CD8-positive, alpha-beta memory T cell (primary cell): Measurements from ENCODE around the gene SLITRK6. TPM values are rescaled to one million over a fixed set of nuclear protein-coding genes. Genes with fewer than 3 reads are reported as not detected.

Source experiments
- CTCF ChIA-PET: fragments of 350-600 bp; sonication (Branson Sonifier 250); formaldehyde crosslinking; loops from one replicate; lab custom pipeline; 2021; ENCODE audit warnings: antibody characterized with exemption; lab: Charles Lee
- POLR2A ChIA-PET: fragments of 350-600 bp; sonication (Branson Sonifier 250); formaldehyde crosslinking; loops from one replicate; lab custom pipeline; 2021; ENCODE audit warnings: antibody characterized with exemption; lab: Charles Lee
- DNase-seq, 5 donors: peaks; one replicate each; pipeline versions ENCODE4 v3.0.0 to v3.0.0-alpha.2; 2020 to 2022; ENCODE audit warnings: mixed read lengths in 1 of 5
- H3K27ac ChIP-seq: one replicate; pipeline ENCODE4 v1.7.0; 2013; ENCODE audit warnings: low read depth, mild to moderate bottlenecking, low read length, moderate library complexity
- H3K27me3 ChIP-seq: 2 replicates; pipeline ENCODE4 v1.7.0; 2013; ENCODE audit warnings: low read length, mild to moderate bottlenecking; ENCODE audit not compliant: insufficient read depth, poor library complexity, severe bottlenecking
- H3K36me3 ChIP-seq: 2 replicates; pipeline ENCODE4 v1.7.0; 2013; ENCODE audit warnings: mild to moderate bottlenecking, low read length, moderate library complexity; ENCODE audit not compliant: insufficient read depth
- H3K4me1 ChIP-seq: 2 replicates; pipeline ENCODE4 v1.7.0; 2013; ENCODE audit warnings: mild to moderate bottlenecking, low read length, moderate library complexity; ENCODE audit not compliant: insufficient read depth
- H3K4me3 ChIP-seq: 2 replicates; pipeline ENCODE4 v1.7.0; 2013; ENCODE audit warnings: mild to moderate bottlenecking, low read length
- H3K9me3 ChIP-seq: 2 replicates; pipeline ENCODE4 v1.7.0; 2013; ENCODE audit warnings: mild to moderate bottlenecking, low read length
- H3K27ac Mint-ChIP-seq, 8 donors: one replicate each; pipeline ENCODE4 v1.8.0; 2020 to 2021; ENCODE audit warnings: mixed read lengths in 8 of 8, mild to moderate bottlenecking in 6 of 8, inconsistent platforms in 3 of 8, moderate library complexity in 3 of 8
- H3K27me3 Mint-ChIP-seq, 2 donors: one replicate each; pipeline ENCODE4 v1.8.0; 2020 to 2021; ENCODE audit warnings: mixed read lengths in 2 of 2, mild to moderate bottlenecking in 1 of 2, moderate library complexity in 1 of 2
- H3K36me3 Mint-ChIP-seq, 3 donors: one replicate each; pipeline ENCODE4 v1.8.0; 2020 to 2021; ENCODE audit warnings: mixed read lengths in 3 of 3, inconsistent platforms in 1 of 3, mild to moderate bottlenecking in 1 of 3
- H3K4me1 Mint-ChIP-seq, 3 donors: one replicate each; pipeline ENCODE4 v1.8.0; 2020 to 2021; ENCODE audit warnings: mixed read lengths in 3 of 3, inconsistent platforms in 1 of 3, mild to moderate bottlenecking in 1 of 3
- H3K4me3 Mint-ChIP-seq, 7 donors: one replicate each; pipeline ENCODE4 v1.8.0; 2020 to 2021; ENCODE audit warnings: mixed read lengths in 7 of 7, mild to moderate bottlenecking in 6 of 7, moderate library complexity in 4 of 7, inconsistent platforms in 2 of 7
- H3K9me3 Mint-ChIP-seq, 5 donors: one replicate each; pipeline ENCODE4 v1.8.0; 2020 to 2022; ENCODE audit warnings: mixed read lengths in 5 of 5, mild to moderate bottlenecking in 3 of 5, moderate library complexity in 2 of 5, inconsistent platforms in 1 of 5
- polyA plus RNA-seq: library from polyadenylated mRNA; unstranded; fragments of 300-500 nt; fragmentation: Illumina TruSeq; gene quantifications from one replicate; pipeline ENCODE4 v1.2.3, GENCODE V29; 2021
- total RNA-seq, 2 experiments: library from RNA; stranded (reverse); gene quantifications; one replicate each; pipeline ENCODE4 v1.2.3, GENCODE V29; 2021

Gene SLITRK6
- total and polyA plus RNA-seq, 3 experiments from 2014 or later: not detected

DNA sequence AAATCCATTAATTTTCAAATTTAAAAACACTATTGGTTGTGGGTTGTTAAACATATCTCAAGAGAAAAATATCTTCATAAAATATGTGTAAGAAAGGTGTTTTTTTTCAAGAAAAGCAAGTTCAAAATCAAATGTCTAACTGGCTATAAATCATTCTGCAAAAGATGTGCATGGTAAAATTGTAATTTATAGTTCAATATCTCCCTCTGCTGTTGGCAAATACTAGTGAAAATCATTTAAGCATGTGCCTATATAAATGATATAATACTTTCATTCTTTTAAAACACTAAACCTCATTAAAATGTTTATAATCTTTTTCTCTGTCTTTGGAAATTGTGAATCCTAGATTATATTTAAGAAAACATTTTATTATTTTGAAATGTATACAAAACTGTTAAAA, 17.2 kb upstream of the SLITRK6 start:
- H3K27me3 ChIP-seq: no peaks in the 10 kb centered on the region
- no peak overlapping the region for H3K27ac ChIP-seq
- H3K27ac Mint-ChIP-seq: no peak overlapping the region
- no peaks in the 10 kb centered on the region for H3K36me3 Mint-ChIP-seq
- H3K36me3 ChIP-seq: no peaks in the 10 kb centered on the region
- peaks cover 0 to 11% (median 2%) of the 10 kb centered on the region in 5 donors for H3K9me3 Mint-ChIP-seq
- ChIA-PET CTCF (no interaction called here), POLR2A (no interaction called here)
- H3K9me3 ChIP-seq: no peaks in the 10 kb centered on the region
- no peaks in the 10 kb centered on the region for H3K4me1 ChIP-seq
- no peak overlapping the region for H3K4me3 Mint-ChIP-seq
- H3K4me1 Mint-ChIP-seq: no peaks in the 10 kb centered on the region
- no peaks in the 10 kb centered on the region for H3K27me3 Mint-ChIP-seq
- no peak overlapping the region for H3K4me3 ChIP-seq
- no peak for DNase-seq

DNA sequence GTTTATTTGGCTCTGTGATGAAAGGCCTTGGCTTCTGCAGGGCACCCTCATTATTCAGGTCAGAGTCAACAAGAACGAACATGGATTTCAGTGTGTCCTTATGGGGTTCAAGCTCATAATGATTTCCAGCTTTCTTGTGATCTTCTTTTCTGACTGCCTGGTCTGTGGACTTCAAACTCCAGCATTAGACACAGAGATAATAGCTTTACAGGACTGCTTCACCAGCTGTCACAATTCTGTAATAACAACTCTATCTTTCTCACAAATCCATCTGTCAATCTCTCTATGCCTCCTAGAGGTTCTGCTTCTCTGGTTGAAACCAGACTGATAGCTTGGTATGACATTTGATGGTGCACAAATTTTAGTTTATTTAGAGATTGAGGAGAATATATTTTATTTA, 13.1 kb upstream of the SLITRK6 start:
- H3K27me3 ChIP-seq: no peaks in the 10 kb centered on the region
- H3K27ac ChIP-seq: no peak overlapping the region
- H3K36me3 ChIP-seq: no peaks in the 10 kb centered on the region
- ChIA-PET POLR2A (no interaction called here), CTCF (no interaction called here)
- H3K9me3 ChIP-seq: no peaks in the 10 kb centered on the region
- no peaks in the 10 kb centered on the region for H3K4me1 Mint-ChIP-seq
- no peak for DNase-seq
- peaks cover 0 to 1% of the 10 kb centered on the region in 2 donors for H3K27me3 Mint-ChIP-seq
- H3K4me3 ChIP-seq: no peak overlapping the region
- H3K27ac Mint-ChIP-seq: no peak overlapping the region
- H3K9me3 Mint-ChIP-seq: peaks cover 0 to 6% (median 0%) of the 10 kb centered on the region in 5 donors
- H3K4me3 Mint-ChIP-seq: no peak overlapping the region
- H3K36me3 Mint-ChIP-seq: no peaks in the 10 kb centered on the region
- H3K4me1 ChIP-seq: no peaks in the 10 kb centered on the region

DNA sequence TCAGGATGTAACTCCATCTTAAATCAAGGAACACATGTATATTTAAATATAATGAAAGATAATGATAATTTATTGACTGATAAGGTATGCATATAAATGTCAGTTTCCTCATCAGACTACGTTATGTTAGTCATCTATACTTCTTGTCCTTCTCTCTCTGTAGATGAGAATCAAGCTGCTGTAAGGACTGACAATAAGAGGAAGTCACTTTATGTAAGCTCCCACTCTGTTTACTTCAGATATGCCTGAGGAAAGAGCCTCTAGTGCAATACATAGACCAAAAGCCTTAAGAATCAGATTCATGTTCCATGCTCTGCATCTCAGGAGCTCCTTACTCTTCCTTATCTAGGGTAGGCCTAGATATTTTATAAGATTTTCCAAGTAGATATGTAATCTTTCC, 9.6 kb upstream of the SLITRK6 start:
- Histone ChIP-seq H3K9me3 (no peaks in the 10 kb centered on the region), H3K36me3 (no peaks in the 10 kb centered on the region), H3K27ac (no peak overlapping the region), H3K4me3 (no peak overlapping the region), H3K4me1 (no peaks in the 10 kb centered on the region), H3K27me3 (no peaks in the 10 kb centered on the region)
- ChIA-PET CTCF (no interaction called here), POLR2A (no interaction called here)
- Mint-ChIP-seq H3K4me3 (no peak overlapping the region), H3K27me3 (peaks cover 0 to 1% of the 10 kb centered on the region in 2 donors), H3K9me3 (peaks cover 0 to under 1% (median 0%) of the 10 kb centered on the region in 5 donors), H3K27ac (no peak overlapping the region), H3K36me3 (no peaks in the 10 kb centered on the region), H3K4me1 (no peaks in the 10 kb centered on the region)
- DNase-seq: no peak

DNA sequence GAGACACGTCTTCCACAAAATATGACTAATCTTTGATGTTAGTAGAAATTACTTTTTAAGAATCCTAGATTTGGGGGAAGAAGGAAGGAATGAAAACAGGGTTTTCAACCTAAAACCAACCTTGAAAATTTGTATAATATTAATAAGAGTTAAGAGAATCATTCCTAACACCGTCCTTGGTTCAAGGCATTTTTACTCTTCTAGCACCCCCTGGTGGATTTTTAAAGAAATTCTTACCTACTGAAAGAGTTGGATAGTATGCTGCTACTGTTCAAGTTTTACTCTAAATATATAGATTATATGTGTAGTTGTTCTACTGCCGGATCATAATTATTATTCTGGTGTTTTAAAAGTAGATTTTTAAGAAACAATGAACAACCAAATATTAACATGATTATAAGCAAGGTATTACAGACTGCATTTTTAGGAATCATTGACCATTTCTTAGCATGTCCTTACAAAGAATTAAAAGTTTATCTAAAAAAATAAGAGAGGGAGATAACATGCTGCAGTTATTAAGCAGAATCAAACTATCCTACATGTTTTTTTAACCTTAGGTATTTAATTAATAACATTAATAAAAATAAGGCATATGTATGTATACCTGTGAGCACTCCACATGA, 7.4 kb upstream of the SLITRK6 start:
- DNase-seq: no peak
- Histone ChIP-seq H3K9me3 (no peaks in the 10 kb centered on the region), H3K27ac (no peak overlapping the region), H3K4me1 (no peaks in the 10 kb centered on the region), H3K27me3 (no peaks in the 10 kb centered on the region), H3K4me3 (no peak overlapping the region), H3K36me3 (no peaks in the 10 kb centered on the region)
- Mint-ChIP-seq H3K9me3 (peaks cover 0 to 2% (median 0%) of the 10 kb centered on the region in 5 donors), H3K36me3 (no peaks in the 10 kb centered on the region), H3K4me1 (no peaks in the 10 kb centered on the region), H3K27ac (no peak overlapping the region), H3K27me3 (peaks cover 0 to 1% of the 10 kb centered on the region in 2 donors), H3K4me3 (no peak overlapping the region)
- CTCF ChIA-PET: no interaction called here
- POLR2A ChIA-PET: no interaction called here

DNA sequence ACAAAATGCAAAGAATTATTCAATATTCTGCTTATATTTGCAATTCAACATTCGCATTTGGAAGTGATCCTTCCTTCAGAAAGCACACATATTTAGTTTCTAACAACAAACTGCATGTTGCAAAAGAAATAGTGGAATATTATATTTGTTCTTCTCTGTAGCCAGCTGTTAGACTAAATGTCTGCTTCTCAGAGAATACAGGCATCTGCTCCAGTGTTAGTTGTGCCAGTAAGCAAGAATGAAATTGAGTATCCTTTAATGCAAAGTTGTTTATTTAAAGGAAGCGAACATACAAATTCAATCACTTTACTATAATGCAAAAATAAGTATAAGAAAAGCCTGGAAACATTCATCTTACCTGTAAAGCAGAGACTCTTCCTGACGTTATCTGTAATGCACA, 663 bp downstream of the SLITRK6 start:
- no peak overlapping the region for H3K4me3 Mint-ChIP-seq
- no peaks in the 10 kb centered on the region for H3K9me3 ChIP-seq
- no peaks in the 10 kb centered on the region for H3K27me3 ChIP-seq
- H3K27me3 Mint-ChIP-seq: no peaks in the 10 kb centered on the region
- no peak overlapping the region for H3K27ac ChIP-seq
- H3K9me3 Mint-ChIP-seq: peaks cover 0 to 2% (median 0%) of the 10 kb centered on the region in 5 donors
- H3K4me1 Mint-ChIP-seq: no peaks in the 10 kb centered on the region
- no peaks in the 10 kb centered on the region for H3K36me3 ChIP-seq
- POLR2A ChIA-PET: no interaction called here
- CTCF ChIA-PET: no interaction called here
- no peak overlapping the region for H3K4me3 ChIP-seq
- H3K27ac Mint-ChIP-seq: no peak overlapping the region
- no peaks in the 10 kb centered on the region for H3K4me1 ChIP-seq
- DNase-seq: no peak
- H3K36me3 Mint-ChIP-seq: no peaks in the 10 kb centered on the region

DNA sequence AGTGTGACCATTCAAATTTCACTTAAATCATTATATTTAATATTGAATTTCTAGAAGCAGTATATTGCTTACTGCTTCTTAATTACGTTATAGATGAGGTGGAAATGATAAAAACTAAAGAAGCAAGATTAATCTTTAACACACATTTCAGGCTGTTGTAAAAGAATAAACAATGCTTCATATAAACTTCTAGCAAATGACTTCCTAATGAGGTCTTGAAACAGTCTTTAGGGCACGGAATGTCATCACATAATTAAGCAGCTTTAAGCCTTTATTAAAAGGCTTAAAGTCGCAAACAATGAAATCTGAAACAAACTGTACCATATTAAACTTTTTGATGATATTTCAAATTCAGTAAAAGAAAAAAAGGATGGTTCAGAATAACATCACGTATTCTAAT, 1.9 kb downstream of the SLITRK6 start:
- DNase-seq: no peak
- no peak overlapping the region for H3K4me3 ChIP-seq
- ChIA-PET POLR2A (no interaction called here), CTCF (no interaction called here)
- Mint-ChIP-seq H3K27me3 (no peaks in the 10 kb centered on the region), H3K36me3 (no peaks in the 10 kb centered on the region), H3K4me3 (no peak overlapping the region), H3K4me1 (no peaks in the 10 kb centered on the region), H3K9me3 (peaks cover 0 to 1% (median 0%) of the 10 kb centered on the region in 5 donors), H3K27ac (no peak overlapping the region)
- no peaks in the 10 kb centered on the region for H3K9me3 ChIP-seq
- no peak overlapping the region for H3K27ac ChIP-seq
- H3K4me1 ChIP-seq: no peaks in the 10 kb centered on the region
- H3K36me3 ChIP-seq: no peaks in the 10 kb centered on the region
- H3K27me3 ChIP-seq: no peaks in the 10 kb centered on the region

DNA sequence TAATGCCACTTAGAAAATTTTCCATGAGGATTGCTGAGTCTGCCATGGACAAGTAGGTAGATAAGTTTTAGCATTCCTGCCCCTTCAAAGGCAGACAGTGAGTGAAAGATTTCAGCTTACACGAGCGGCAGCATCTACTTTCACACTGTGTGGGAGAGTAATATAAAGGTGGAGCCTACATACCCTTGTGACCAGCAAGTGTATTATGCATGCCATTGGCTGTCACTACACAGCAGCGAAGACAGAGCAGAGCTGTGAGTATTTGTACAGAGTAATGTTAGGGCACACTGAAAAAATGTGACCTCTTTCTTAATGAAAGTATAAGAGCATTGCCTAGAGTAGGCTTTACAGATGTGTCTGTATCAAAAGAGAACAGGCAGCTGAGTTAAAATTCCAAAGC, 14.0 kb downstream of the SLITRK6 start:
- Mint-ChIP-seq H3K27ac (no peak overlapping the region), H3K4me3 (no peak overlapping the region), H3K27me3 (peaks cover 0 to 2% of the 10 kb centered on the region in 2 donors), H3K4me1 (no peaks in the 10 kb centered on the region), H3K36me3 (no peaks in the 10 kb centered on the region), H3K9me3 (peaks cover 0 to 21% (median 0%) of the 10 kb centered on the region in 5 donors)
- Histone ChIP-seq H3K4me3 (no peak overlapping the region), H3K27me3 (no peaks in the 10 kb centered on the region), H3K4me1 (no peaks in the 10 kb centered on the region), H3K27ac (no peak overlapping the region), H3K9me3 (no peaks in the 10 kb centered on the region), H3K36me3 (no peaks in the 10 kb centered on the region)
- no peak for DNase-seq
- ChIA-PET POLR2A (no interaction called here), CTCF (no interaction called here)

DNA sequence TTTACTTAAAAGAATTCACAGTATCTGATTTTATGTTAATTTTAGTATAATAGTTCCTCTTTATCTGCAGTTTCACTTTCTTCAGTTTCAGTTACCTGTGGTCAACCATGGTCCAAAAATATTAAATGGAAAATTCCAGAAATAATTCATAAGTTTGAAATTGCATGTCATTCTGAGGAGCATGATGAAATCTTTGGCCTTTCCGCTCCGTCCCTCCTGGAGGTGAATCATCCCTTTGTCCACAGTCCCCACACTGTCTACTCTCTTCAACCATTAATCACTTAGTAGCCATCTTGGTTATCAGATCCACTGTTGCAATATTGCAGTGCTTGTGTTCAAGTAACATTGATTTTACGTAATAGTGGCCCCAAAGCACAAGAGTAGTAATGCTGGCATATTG, 26.9 kb downstream of the SLITRK6 start:
- Mint-ChIP-seq H3K4me3 (no peak overlapping the region), H3K9me3 (peaks cover 0 to 21% (median 3%) of the 10 kb centered on the region in 5 donors), H3K27ac (no peak overlapping the region), H3K27me3 (peaks cover 0 to 1% of the 10 kb centered on the region in 2 donors), H3K36me3 (no peaks in the 10 kb centered on the region), H3K4me1 (no peaks in the 10 kb centered on the region)
- no peaks in the 10 kb centered on the region for H3K36me3 ChIP-seq
- no peak overlapping the region for H3K4me3 ChIP-seq
- DNase-seq: no peak
- H3K27ac ChIP-seq: no peak overlapping the region
- no peaks in the 10 kb centered on the region for H3K27me3 ChIP-seq
- no peaks in the 10 kb centered on the region for H3K9me3 ChIP-seq
- no peaks in the 10 kb centered on the region for H3K4me1 ChIP-seq
- CTCF ChIA-PET: no interaction called here
- POLR2A ChIA-PET: no interaction called here
